ENCODE results near the gene BRME1. TPM values are rescaled to one million over a fixed set of nuclear protein-coding genes. Genes with fewer than 3 reads are reported as not detected.

BRME1 gene
- total RNA-seq, 1 experiment from 2014 or later: 1.7 TPM

DNA sequence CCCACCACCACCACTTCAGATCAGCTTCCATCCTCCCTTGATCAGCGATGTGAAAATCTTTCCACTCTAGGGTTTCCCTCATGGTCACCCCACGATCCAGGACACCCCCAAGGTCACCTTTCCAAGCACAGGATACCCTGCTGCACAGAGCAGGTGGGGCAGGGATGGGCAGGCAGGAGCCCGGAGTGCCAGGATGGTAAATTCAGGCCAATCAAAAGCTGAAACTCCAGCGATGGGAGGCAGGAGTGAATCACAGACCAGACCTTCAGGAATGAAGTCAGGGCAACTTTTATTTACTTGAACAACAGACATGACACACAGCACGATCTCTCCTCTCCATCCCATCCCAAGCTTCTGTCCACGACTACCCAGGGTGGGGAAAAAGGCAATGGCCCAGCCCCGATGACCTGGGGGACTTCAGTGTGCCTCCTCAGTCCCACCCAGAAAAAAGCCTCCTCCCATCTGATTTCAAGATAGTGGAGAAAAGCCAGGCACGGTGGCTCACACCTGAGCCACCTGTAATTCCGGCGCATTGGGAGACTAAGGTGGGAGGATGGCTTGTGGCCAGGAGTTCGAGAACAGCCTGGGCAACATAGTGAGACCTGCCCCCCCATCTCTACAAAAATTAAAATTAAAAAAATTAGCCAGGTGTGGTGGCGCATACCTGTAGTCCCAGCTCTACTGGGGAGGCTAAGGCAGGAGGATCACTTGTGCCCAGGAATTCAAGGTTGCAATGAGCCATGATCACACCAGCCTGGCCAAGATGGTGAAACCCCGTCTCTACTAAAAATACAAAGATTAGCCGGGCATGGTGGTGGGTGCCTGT lies 71.5 kb downstream of the BRME1 start:
- Histone ChIP-seq H3K27ac (ENCODE audit: low read depth, low read length) (peak overlapping the region; percentile 38), H3K36me3 (ENCODE audit: control insufficient read depth in 1 of 2, insufficient read depth in 2 of 2, low read length in 2 of 2) (peaks cover 3 to 33% of the 10 kb centered on the region in 2 experiments; a peak in 2 of 4 replicates), H4K20me1 (ENCODE audit: insufficient read depth) (peaks cover 9% of the 10 kb centered on the region), H3K9me2 (ENCODE audit: insufficient read depth) (no peaks in the 10 kb centered on the region), H3K79me2 (ENCODE audit: insufficient read depth, low read length) (peaks cover 43% of the 10 kb centered on the region), H3K27me3 (ENCODE audit: insufficient read depth, low read length) (no peaks in the 10 kb centered on the region), H2AFZ (ENCODE audit: low read depth, low read length, poor library complexity, severe bottlenecking) (no peak overlapping the region), H3K4me3 (replicated peaks in 1 of 2; ENCODE audit: low read depth in 1 of 2, low read length in 2 of 2) (no peak overlapping the region), H3K9me3 (ENCODE audit: control insufficient read depth in 1 of 2, insufficient read depth in 1 of 2, low read depth in 1 of 2, low read length in 2 of 2) (no peaks in the 10 kb centered on the region), H3K9ac (ENCODE audit: low read length) (peak overlapping the region; percentile 40), H3K4me1 (ENCODE audit: control insufficient read depth in 1 of 2, insufficient read depth in 2 of 2, low read length in 2 of 2) (peaks cover 45 to 64% of the 10 kb centered on the region in 2 experiments), H3K4me2 (ENCODE audit: low read length) (peak overlapping the region; percentile 49)
- TF ChIP-seq JUND (IDR thresholded peaks at IDR 0.05): peak; percentile 21
- peak; percentile 71 for TF ChIP-seq SIN3A (IDR thresholded peaks at IDR 0.05; ENCODE audit: low read depth)
- no peak for TF ChIP-seq TCF7L2 (IDR thresholded peaks at IDR 0.05; ENCODE audit: borderline replicate concordance, extremely low read depth, insufficient read depth, insufficient read length)
- no peak for TF ChIP-seq YY1 (IDR thresholded peaks at IDR 0.05; ENCODE audit: extremely low read depth, insufficient replicate concordance, low read depth, low read length)
- TF ChIP-seq RAD21 (IDR thresholded peaks at IDR 0.05; ENCODE audit: low read depth): 0 out of 2 replicates have a peak, but pooled peaks have one; percentile 10
- intact Hi-C loops (cut with micrococcal nuclease): no loop called here
- ChIA-PET RAD21 (ENCODE audit: low non-redundant PET in 1 of 2, low total read pairs in 2 of 2, uncharacterized antibody in 2 of 2, unreplicated experiment in 2 of 2) (interaction anchor here in 1 of 2 experiments (0.8 to 1.0 kb wide), 2 partner anchors 27 to 50 kb away, joined by 3 to 4 read pairs; no protein-coding TSS in a partner anchor), POLR2A (interaction anchor here (1.0 to 2.4 kb wide), 4 partner anchors 12 to 28 kb away, joined by 4 to 9 read pairs (median 6); no protein-coding TSS in a partner anchor), CTCF (interaction anchor here (0.7 to 2.7 kb wide), 7 partner anchors 9 to 53 kb away, joined by 3 to 14 read pairs (median 3); no protein-coding TSS in a partner anchor)
- no TSS peak for BruUV-seq (replicated peaks)
- ATAC-seq (peak; percentile 28), DNase-seq (ENCODE audit: low read depth, low spot score) (no peak)
